GM12874 (cell line): ENCODE measurements around the gene GJB6.

Experiments
- CTCF ChIP-seq: IDR thresholded peaks from 2 replicates; pipeline ENCODE4 v1.5.1; 2011; ENCODE audit warnings: low read depth, mild to moderate bottlenecking, control low read depth, low read length, moderate library complexity; ENCODE audit not compliant: insufficient read depth

Gene GJB6

GRCh38 chr13:20173116-20173746 is 58.9 kb downstream of the GJB6 start:
- TF ChIP-seq CTCF = no peak
